Activated CD4-positive, alpha-beta T cell treated with anti-CD3 and anti-CD28 coated beads, Interleukin-2, amount 10 ng/mL, durations not matched to agents 7 days and 5 days (primary cell): ENCODE results near the gene CETP. TPM values are rescaled to one million over a fixed set of nuclear protein-coding genes. Genes with fewer than 3 reads are reported as not detected.
"Not testable (repeated sequence)": the region's sequence is repeated elsewhere in the genome, so short reads cannot be mapped to it uniquely, and the experiment has no call there.

Experiments
- CTCF ChIA-PET: fragments of 350-600 bp; sonication (Branson Sonifier 250); formaldehyde crosslinking; loops from one replicate; lab custom pipeline; 2021; ENCODE audit warnings: antibody characterized with exemption; lab: Charles Lee
- POLR2A ChIA-PET: fragments of 350-600 bp; sonication (Branson Sonifier 250); formaldehyde crosslinking; loops from one replicate; lab custom pipeline; 2021; ENCODE audit warnings: antibody characterized with exemption; lab: Charles Lee
- DNase-seq: peaks from one replicate; pipeline ENCODE4 v3.0.0-alpha.2; 2020
- H3K27ac Mint-ChIP-seq: one replicate; pipeline ENCODE4 v1.8.0; 2021; ENCODE audit warnings: mild to moderate bottlenecking, moderate library complexity, mixed read lengths
- H3K27me3 Mint-ChIP-seq: one replicate; pipeline ENCODE4 v1.8.0; 2021; ENCODE audit warnings: mixed read lengths
- H3K36me3 Mint-ChIP-seq: one replicate; pipeline ENCODE4 v1.8.0; 2021; ENCODE audit warnings: low read depth, mixed read lengths
- H3K4me1 Mint-ChIP-seq: one replicate; pipeline ENCODE4 v1.8.0; 2021; ENCODE audit warnings: mixed read lengths
- H3K4me3 Mint-ChIP-seq: one replicate; pipeline ENCODE4 v1.8.0; 2021; ENCODE audit warnings: mild to moderate bottlenecking, moderate library complexity, mixed read lengths
- H3K9me3 Mint-ChIP-seq: one replicate; pipeline ENCODE4 v1.8.0; 2021; ENCODE audit warnings: mixed read lengths
- total RNA-seq, 2 experiments: library from RNA; stranded (reverse); gene quantifications; one replicate each; pipeline ENCODE4 v1.2.3, GENCODE V29; 2021

CETP gene
- total RNA-seq, 2 experiments from 2014 or later: not detected

DNA sequence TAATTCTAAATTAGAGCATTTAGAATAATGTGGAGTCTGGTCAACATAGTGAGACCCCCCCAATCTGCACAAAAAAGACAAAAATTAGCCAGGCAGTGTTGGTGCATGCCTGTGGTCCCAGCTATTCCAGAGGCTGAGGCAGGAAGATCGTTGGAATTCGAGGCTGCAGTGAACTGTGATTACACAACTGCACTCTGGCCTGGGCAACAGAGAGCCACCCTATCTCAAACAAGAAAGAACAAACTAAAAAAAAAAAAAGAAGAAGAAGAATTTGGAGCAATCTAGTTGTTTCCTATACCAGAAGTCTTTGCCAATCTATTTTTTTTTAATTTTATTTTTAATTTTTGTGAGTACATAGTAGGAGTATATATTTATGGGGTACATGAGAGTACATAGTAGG is 6.0 kb downstream of the CETP start:
- H3K4me3 Mint-ChIP-seq: no peak overlapping the region
- no peak for DNase-seq
- ChIA-PET CTCF (interaction anchor here (0.6 to 12.8 kb wide), 4 partner anchors 8 to 263 kb away, joined by 3 to 123 read pairs (median 40); partner anchors contain the start of gene NLRC5), POLR2A (no interaction called here)
- H3K36me3 Mint-ChIP-seq: no peaks in the 10 kb centered on the region
- H3K27me3 Mint-ChIP-seq: no peaks in the 10 kb centered on the region
- no peaks in the 10 kb centered on the region for H3K9me3 Mint-ChIP-seq
- H3K4me1 Mint-ChIP-seq: peaks cover 21% of the 10 kb centered on the region
- H3K27ac Mint-ChIP-seq: no peak overlapping the region

DNA sequence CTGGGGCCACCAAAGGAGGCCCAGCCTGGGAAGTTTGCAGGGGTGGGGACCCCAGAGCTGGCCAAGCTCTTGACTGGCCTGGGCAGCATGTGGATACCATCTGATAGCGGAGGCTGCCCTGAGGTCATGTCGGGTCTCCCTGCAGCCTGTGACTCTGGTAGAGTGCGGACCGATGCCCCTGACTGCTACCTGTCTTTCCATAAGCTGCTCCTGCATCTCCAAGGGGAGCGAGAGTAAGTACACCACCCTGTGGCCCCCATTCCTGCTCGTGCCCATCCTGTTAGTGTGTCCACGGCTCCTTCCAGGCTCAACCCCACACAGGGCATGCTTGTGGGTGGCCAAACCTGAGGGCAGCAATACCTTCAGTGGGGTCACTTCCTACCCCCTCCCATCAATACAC is 8.0 kb downstream of the CETP start:
- H3K9me3 Mint-ChIP-seq: no peaks in the 10 kb centered on the region
- H3K4me1 Mint-ChIP-seq: peaks cover 25% of the 10 kb centered on the region
- POLR2A ChIA-PET: no interaction called here
- CTCF ChIA-PET: interaction anchor here (0.5 to 12.8 kb wide), 3 partner anchors 6 to 475 kb away, joined by 3 to 123 read pairs (median 77); partner anchors contain the start of gene NLRC5
- H3K36me3 Mint-ChIP-seq: no peaks in the 10 kb centered on the region
- no peak for DNase-seq
- no peak overlapping the region for H3K4me3 Mint-ChIP-seq
- no peak overlapping the region for H3K27ac Mint-ChIP-seq
- no peaks in the 10 kb centered on the region for H3K27me3 Mint-ChIP-seq

- Mint-ChIP-seq H3K27me3 (no peaks in the 10 kb centered on the region), H3K4me1 (peaks cover 25% of the 10 kb centered on the region), H3K4me3 (no peak overlapping the region), H3K27ac (no peak overlapping the region), H3K36me3 (peaks cover 1% of the 10 kb centered on the region), H3K9me3 (no peaks in the 10 kb centered on the region)
- ChIA-PET CTCF (interaction anchor here (0.6 to 12.8 kb wide), 5 partner anchors 14 to 254 kb away, joined by 3 to 123 read pairs (median 4); partner anchors contain the start of gene NLRC5), POLR2A (no interaction called here)
- no peak for DNase-seq
Observed at GRCh38 chr16:56970934-56971767, 9.4 kb downstream of the CETP start.

- POLR2A ChIA-PET: no interaction called here
- Mint-ChIP-seq H3K36me3 (peaks cover 2% of the 10 kb centered on the region), H3K4me3 (no peak overlapping the region)
Observed at GRCh38 chr16:56971768-56972043, 10.0 kb downstream of the CETP start.

GRCh38 chr16:56972403-56973293 is 10.9 kb downstream of the CETP start:
- Mint-ChIP-seq H3K36me3 (peaks cover 2% of the 10 kb centered on the region), H3K27me3 (no peaks in the 10 kb centered on the region), H3K27ac (no peak overlapping the region), H3K9me3 (no peaks in the 10 kb centered on the region), H3K4me1 (peaks cover 30% of the 10 kb centered on the region), H3K4me3 (no peak overlapping the region)
- no peak for DNase-seq
- ChIA-PET POLR2A (no interaction called here), CTCF (interaction anchor here (2.6 to 12.8 kb wide), 3 partner anchors 7 to 21 kb away, joined by 8 to 123 read pairs (median 77); partner anchors contain the start of genes CETP and NLRC5)

More at GRCh38 chr16:56971768-56972043, 10.0 kb downstream of the CETP start:
- Mint-ChIP-seq H3K9me3 (no peaks in the 10 kb centered on the region), H3K27ac (no peak overlapping the region), H3K4me1 (peaks cover 28% of the 10 kb centered on the region), H3K27me3 (no peaks in the 10 kb centered on the region)
- DNase-seq: no peak
- CTCF ChIA-PET: interaction anchor here (2.6 to 12.8 kb wide), 2 partner anchors 14 to 20 kb away, joined by 8 to 123 read pairs; partner anchors contain the start of gene NLRC5

DNA sequence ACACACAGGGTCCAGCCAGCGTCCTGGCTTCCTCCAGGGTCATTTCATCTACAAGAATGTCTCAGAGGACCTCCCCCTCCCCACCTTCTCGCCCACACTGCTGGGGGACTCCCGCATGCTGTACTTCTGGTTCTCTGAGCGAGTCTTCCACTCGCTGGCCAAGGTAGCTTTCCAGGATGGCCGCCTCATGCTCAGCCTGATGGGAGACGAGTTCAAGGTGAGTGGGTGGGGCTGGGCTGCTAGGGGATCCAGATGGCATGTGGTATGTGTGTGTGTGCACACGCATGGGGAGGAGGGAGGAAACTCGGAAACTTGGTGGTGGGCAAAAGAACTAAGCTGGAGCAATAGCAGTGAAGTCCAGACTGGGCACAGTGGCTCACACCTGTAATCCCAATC is 11.5 kb downstream of the CETP start:
- CTCF ChIA-PET: interaction anchor here (7.7 to 12.8 kb wide), 2 partner anchors 7 to 12 kb away, joined by 77 to 123 read pairs; partner anchors contain the start of genes CETP and NLRC5
- no peaks in the 10 kb centered on the region for H3K9me3 Mint-ChIP-seq
- H3K27ac Mint-ChIP-seq: peak overlapping the region; percentile 22
- H3K4me1 Mint-ChIP-seq: peaks cover 30% of the 10 kb centered on the region
- H3K27me3 Mint-ChIP-seq: no peaks in the 10 kb centered on the region
- POLR2A ChIA-PET: no interaction called here
- H3K4me3 Mint-ChIP-seq: no peak overlapping the region
- peaks cover 2% of the 10 kb centered on the region for H3K36me3 Mint-ChIP-seq
- DNase-seq: no peak

DNA sequence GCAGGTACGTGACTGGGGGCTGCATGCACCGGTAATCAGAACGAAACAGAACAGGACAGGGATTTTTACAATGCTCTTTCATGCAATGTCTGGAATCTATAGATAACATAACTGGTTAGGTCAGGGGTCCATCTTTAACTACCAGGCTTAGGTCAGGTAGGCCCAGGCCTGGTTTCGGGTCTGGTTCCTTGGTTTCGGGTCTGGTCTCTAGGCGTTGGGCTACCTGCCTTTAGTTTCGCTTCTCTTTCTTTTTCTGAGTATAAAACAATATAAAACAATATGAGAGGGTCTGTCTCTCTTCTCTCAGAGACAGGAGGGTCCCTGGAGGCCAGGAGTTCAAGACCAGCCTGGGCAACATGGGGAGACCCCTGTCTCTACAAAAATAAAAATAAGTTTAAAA is 12.1 kb downstream of the CETP start:
- CTCF ChIA-PET: interaction anchor here (0.5 to 12.8 kb wide), 3 partner anchors 8 to 521 kb away, joined by 3 to 123 read pairs (median 77); partner anchors contain the start of genes CETP and NLRC5
- H3K27me3 Mint-ChIP-seq, DNase-seq, H3K36me3 Mint-ChIP-seq, H3K9me3 Mint-ChIP-seq, POLR2A ChIA-PET, H3K27ac Mint-ChIP-seq, H3K4me3 Mint-ChIP-seq: not testable (repeated sequence)
- H3K4me1 Mint-ChIP-seq: peaks cover 30% of the 10 kb centered on the region

GRCh38 chr16:56974549-56975300 is 13.0 kb downstream of the CETP start:
- Mint-ChIP-seq H3K36me3 (peaks cover 2% of the 10 kb centered on the region), H3K27me3 (no peaks in the 10 kb centered on the region), H3K27ac (peak overlapping the region; percentile 67), H3K4me1 (peaks cover 30% of the 10 kb centered on the region), H3K4me3 (no peak overlapping the region), H3K9me3 (no peaks in the 10 kb centered on the region)
- CTCF ChIA-PET: interaction anchor here (0.5 to 12.8 kb wide), 4 partner anchors 9 to 520 kb away, joined by 3 to 123 read pairs (median 40); partner anchors contain the start of genes CETP and NLRC5
- POLR2A ChIA-PET: no interaction called here
- DNase-seq: no peak

DNA sequence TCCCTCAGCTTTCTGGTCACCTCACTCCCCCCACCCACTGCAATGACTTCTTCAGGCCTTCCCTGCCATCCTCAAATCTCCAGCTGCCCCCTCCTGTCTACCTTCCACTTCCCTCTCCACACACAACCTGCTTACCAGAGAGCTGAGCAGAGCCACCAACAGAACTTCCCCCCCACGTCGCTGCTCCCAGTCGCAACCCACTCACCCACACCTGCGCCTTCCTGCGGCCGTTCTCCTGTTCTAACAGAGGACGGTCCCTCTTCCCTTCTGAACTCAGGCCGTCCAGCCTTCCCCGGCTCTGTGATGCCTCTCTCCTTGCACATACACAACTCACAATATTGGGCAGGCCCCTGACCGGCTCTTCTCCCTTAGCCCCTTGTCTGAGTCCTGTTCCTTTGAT is 14.0 kb downstream of the CETP start:
- H3K36me3 Mint-ChIP-seq: peaks cover 2% of the 10 kb centered on the region
- peaks cover 33% of the 10 kb centered on the region for H3K4me1 Mint-ChIP-seq

GRCh38 chr16:56977216-56977615 is 15.5 kb downstream of the CETP start:
- POLR2A ChIA-PET: no interaction called here
- Mint-ChIP-seq H3K27me3 (no peaks in the 10 kb centered on the region), H3K9me3 (no peaks in the 10 kb centered on the region), H3K36me3 (peaks cover 10% of the 10 kb centered on the region), H3K27ac (no peak overlapping the region), H3K4me3 (no peak overlapping the region), H3K4me1 (peaks cover 48% of the 10 kb centered on the region)
- CTCF ChIA-PET: interaction anchor here (1.1 to 7.7 kb wide), 3 partner anchors 11 to 46 kb away, joined by 5 to 77 read pairs (median 6); partner anchors contain the start of genes CETP and NLRC5
- DNase-seq: no peak

More for the DNA sequence above, 14.0 kb downstream of the CETP start:
- ChIA-PET POLR2A (no interaction called here), CTCF (interaction anchor here (0.6 to 7.7 kb wide), 4 partner anchors 10 to 277 kb away, joined by 3 to 77 read pairs (median 3); partner anchors contain the start of gene CETP)
- DNase-seq: no peak
- Mint-ChIP-seq H3K4me3 (no peak overlapping the region), H3K9me3 (no peaks in the 10 kb centered on the region), H3K27me3 (no peaks in the 10 kb centered on the region), H3K27ac (peak overlapping the region; percentile 67)

DNA sequence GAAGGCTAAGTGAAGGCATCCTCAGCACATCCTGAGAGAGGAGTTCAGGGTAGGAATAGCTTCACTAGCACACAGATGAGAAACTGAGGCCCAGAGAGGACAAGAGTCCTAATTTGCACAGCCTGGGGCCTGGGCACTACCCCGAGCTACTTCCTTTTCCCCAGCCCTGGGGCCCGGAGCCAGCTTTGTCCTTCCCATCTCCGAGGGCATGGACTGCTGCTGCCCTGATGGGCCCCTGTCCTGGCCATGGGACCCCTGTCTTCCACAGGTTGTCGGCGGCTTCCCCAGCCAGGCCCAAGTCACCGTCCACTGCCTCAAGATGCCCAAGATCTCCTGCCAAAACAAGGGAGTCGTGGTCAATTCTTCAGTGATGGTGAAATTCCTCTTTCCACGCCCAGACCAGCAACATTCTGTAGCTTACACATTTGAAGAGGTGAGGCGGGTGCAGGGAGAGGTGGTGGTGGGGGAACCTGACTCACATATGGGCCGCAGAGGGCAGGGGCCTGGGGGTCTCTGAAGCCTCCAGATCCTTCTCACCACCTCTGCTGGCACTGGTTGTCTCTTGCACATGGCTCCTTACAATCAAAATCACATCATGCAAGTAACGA is 16.2 kb downstream of the CETP start:
- H3K27ac Mint-ChIP-seq: no peak overlapping the region
- CTCF ChIA-PET: interaction anchor here (0.5 to 7.7 kb wide), 4 partner anchors 11 to 335 kb away, joined by 3 to 77 read pairs (median 6); partner anchors contain the start of genes CETP and NLRC5
- H3K36me3 Mint-ChIP-seq: peaks cover 16% of the 10 kb centered on the region
- H3K27me3 Mint-ChIP-seq: no peaks in the 10 kb centered on the region
- H3K9me3 Mint-ChIP-seq: no peaks in the 10 kb centered on the region
- no peak for DNase-seq
- H3K4me1 Mint-ChIP-seq: peaks cover 55% of the 10 kb centered on the region
- POLR2A ChIA-PET: no interaction called here
- H3K4me3 Mint-ChIP-seq: no peak overlapping the region
